Measurements from ENCODE around the gene FCN1. TPM values are rescaled to one million over a fixed set of nuclear protein-coding genes. Genes with fewer than 3 reads are reported as not detected.

FCN1 gene
- total RNA-seq, 6 experiments from 2014 or later, result 0.68 to 5.3 (median 1.7) TPM

- 67% methylated on average over 1 of the region's 4 CpGs for WGBS (ENCODE audit: insufficient coverage, low coverage, low lambda C conversion rate, missing lambda C conversion rate)
- Histone ChIP-seq H3K9me3 (no peaks in the 10 kb centered on the region), H3K36me3 (no peaks in the 10 kb centered on the region), H3K27ac (no peak overlapping the region), H3K4me3 (no peak overlapping the region), H3K4me1 (no peaks in the 10 kb centered on the region), H3K27me3 (no peaks in the 10 kb centered on the region)
- DNase-seq (peak in 1 of 3 donors; percentile 37), ATAC-seq (no peak)
- intact Hi-C loops (cut with DNase I), result no loop called here
- TF ChIP-seq POLR2A (IDR thresholded peaks at IDR 0.05) (no peak), CTCF (IDR thresholded peaks at IDR 0.05) (no peak)
These were observed 47.7 kb upstream of the FCN1 start for GRCh38 chr9:134965411-134965810.

- no peaks in the 10 kb centered on the region for H3K4me1 ChIP-seq
- WGBS (ENCODE audit: insufficient coverage, low coverage, low lambda C conversion rate, missing lambda C conversion rate), result 69% methylated on average over 6 of the region's 13 CpGs
- no peak for TF ChIP-seq CTCF (IDR thresholded peaks at IDR 0.05)
- TF ChIP-seq POLR2A (IDR thresholded peaks at IDR 0.05), result no peak
- no peak overlapping the region for H3K4me3 ChIP-seq
- no peaks in the 10 kb centered on the region for H3K9me3 ChIP-seq
- no peaks in the 10 kb centered on the region for H3K36me3 ChIP-seq
- intact Hi-C loops (cut with DNase I), result no loop called here
- H3K27ac ChIP-seq, result no peak overlapping the region
- no peaks in the 10 kb centered on the region for H3K27me3 ChIP-seq
- DNase-seq (peak; percentile 8 to 44 (median 28)), ATAC-seq (no peak)
These were observed 46.8 kb upstream of the FCN1 start for GRCh38 chr9:134964271-134965055.

DNA sequence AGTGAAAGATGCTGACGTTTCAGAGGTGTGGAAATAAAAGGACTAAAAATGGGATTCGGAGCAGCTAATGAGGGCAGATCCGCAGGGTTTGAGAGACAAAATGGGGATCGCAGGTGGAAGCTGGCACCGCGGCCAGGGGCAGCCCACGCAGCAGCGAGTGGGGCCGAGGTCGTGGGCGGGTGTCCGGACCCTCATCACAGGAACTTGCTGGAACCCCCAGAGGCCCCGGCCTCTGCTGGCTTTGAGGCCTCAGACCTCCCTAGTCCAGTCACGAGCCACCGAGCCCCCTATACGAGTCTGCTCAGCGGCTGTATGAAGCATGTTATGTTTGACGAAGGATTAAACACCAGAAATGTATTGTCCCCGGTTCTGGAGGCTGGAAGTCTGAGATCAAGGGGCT lies 45.8 kb upstream of the FCN1 start:
- intact Hi-C loops (cut with DNase I), result no loop called here
- Histone ChIP-seq H3K9me3 (no peaks in the 10 kb centered on the region), H3K4me1 (no peaks in the 10 kb centered on the region), H3K27ac (no peak overlapping the region), H3K4me3 (no peak overlapping the region), H3K27me3 (no peaks in the 10 kb centered on the region), H3K36me3 (no peaks in the 10 kb centered on the region)
- TF ChIP-seq POLR2A (IDR thresholded peaks at IDR 0.05) (no peak), CTCF (IDR thresholded peaks at IDR 0.05) (no peak)
- DNase-seq, result peak in 2 of 3 donors; percentile 35 to 40
- no peak for ATAC-seq
- 81% methylated on average over 6 of the region's 19 CpGs for WGBS (ENCODE audit: insufficient coverage, low coverage, low lambda C conversion rate, missing lambda C conversion rate)

GRCh38 chr9:134962973-134963364 lies 45.3 kb upstream of the FCN1 start:
- no peak for TF ChIP-seq CTCF (IDR thresholded peaks at IDR 0.05)
- TF ChIP-seq POLR2A (IDR thresholded peaks at IDR 0.05), result no peak
- intact Hi-C loops (cut with DNase I), result no loop called here
- WGBS (ENCODE audit: insufficient coverage, low coverage, low lambda C conversion rate, missing lambda C conversion rate), result 75% methylated on average over 4 of the region's 19 CpGs

More at GRCh38 chr9:134962973-134963364, 45.3 kb upstream of the FCN1 start:
- Histone ChIP-seq H3K36me3 (no peaks in the 10 kb centered on the region), H3K27ac (no peak overlapping the region), H3K4me3 (no peak overlapping the region), H3K27me3 (no peaks in the 10 kb centered on the region), H3K4me1 (no peaks in the 10 kb centered on the region), H3K9me3 (no peaks in the 10 kb centered on the region)
- DNase-seq, result peak in 1 of 3 donors; percentile 35
- no peak for ATAC-seq

Data from right lobe of liver (tissue), 6 donors.